Measurements from ENCODE around the gene HAAO.
"Not testable (repeated sequence)": the region's sequence is repeated elsewhere in the genome, so short reads cannot be mapped to it uniquely, and the experiment has no call there.

Gene HAAO

DNA sequence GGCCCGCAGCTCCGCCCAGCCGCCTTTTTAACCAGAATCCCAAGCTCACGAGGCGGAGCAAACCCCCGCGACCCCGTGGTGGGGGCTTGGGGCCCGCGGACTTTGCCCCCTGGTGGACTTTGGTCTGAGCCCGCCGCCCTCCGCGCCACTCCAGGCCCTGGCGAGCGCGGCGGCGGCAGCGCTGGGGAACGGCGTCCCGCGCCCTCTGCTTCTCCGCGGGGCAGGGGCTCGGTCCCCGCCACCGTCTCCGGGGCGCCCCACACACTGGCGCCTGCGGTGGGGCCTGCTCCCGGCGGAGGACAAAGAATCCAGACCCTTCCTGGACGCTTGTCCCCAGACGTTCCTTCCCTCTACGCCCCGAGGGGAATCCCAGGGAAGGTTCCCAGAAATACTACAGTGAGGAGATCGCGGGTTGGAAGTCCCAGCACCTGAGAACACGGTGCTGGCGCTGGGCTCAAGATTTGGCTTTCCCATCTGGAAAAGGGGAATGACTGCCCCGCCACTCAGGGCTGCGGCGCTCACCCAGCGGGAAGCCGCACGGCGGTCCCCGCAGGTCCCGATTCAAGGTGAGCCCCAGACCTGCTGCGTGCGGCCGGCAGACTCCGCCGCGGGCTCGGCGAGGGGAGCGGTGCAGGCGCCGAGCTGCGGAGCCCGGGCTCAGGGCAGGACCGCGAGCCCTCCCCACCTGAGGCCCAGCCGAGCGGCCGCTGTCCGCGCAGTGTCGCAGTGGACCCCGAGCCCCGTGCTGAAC, at the start of gene HAAO:
Gene HAAO (minus strand): TSS at position 1 of the 751 bp plus-strand sequence. CDS start 47 bp downstream, outside the sequence.
- Histone ChIP-seq H3K9ac (ENCODE audit: low read depth in 1 of 2, low read length in 2 of 2) (peak within 1 kb of the TSS; percentile 87 to 95), H3K27ac (ENCODE audit: low read depth, low read length) (peak within 1 kb of the TSS; percentile 83), H3K36me3 (ENCODE audit: control insufficient read depth in 1 of 2, insufficient read depth in 2 of 2, low read length in 2 of 2) (peaks cover 0 to 3% of the 10 kb centered on the region in 2 donors), H3K27me3 (ENCODE audit: control insufficient read depth in 1 of 2, insufficient read depth in 2 of 2, low read length in 2 of 2) (no peaks in the 10 kb centered on the region), H3K4me1 (ENCODE audit: control insufficient read depth in 1 of 2, insufficient read depth in 2 of 2, low read length in 2 of 2) (peaks cover 25 to 35% of the 10 kb centered on the region in 2 donors), H3K9me3 (ENCODE audit: control insufficient read depth in 1 of 2, low read length in 2 of 2) (no peaks in the 10 kb centered on the region), H3K4me3 (ENCODE audit: low read depth in 1 of 2, low read length in 2 of 2) (peak within 1 kb of the TSS; percentile 83 to 84)

DNA sequence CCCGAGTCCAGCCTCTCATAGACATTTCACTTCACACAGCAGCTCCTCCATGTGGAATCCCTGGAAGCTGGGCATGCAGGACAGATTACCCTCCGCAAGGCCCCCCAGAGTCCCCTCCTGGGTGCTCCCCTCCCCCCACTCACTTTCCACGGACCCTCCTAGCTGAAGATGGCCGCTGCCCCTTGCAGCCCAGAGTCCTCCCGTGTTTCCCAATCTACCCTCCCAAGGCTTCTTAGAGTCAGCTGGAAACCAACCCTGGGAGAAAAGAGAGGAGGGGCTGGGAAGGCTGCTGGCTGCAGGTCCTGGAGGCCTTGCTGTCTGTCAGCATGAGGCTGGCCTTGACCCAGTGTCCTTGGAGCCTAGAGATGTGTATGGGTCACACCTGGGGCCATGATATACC, 49.0 kb upstream of the HAAO start:
- no peak overlapping the region for H3K27ac ChIP-seq (ENCODE audit: low read depth, low read length)
- H3K9ac ChIP-seq (ENCODE audit: low read depth in 1 of 2, low read length in 2 of 2): no peak overlapping the region
- H3K4me1 ChIP-seq (ENCODE audit: control insufficient read depth in 1 of 2, insufficient read depth in 2 of 2, low read length in 2 of 2): peaks cover 0 to 13% of the 10 kb centered on the region in 2 donors
- no peak overlapping the region for H3K4me3 ChIP-seq (ENCODE audit: low read depth in 1 of 2, low read length in 2 of 2)
- H3K27me3 ChIP-seq (ENCODE audit: control insufficient read depth in 1 of 2, insufficient read depth in 2 of 2, low read length in 2 of 2): no peaks in the 10 kb centered on the region
- H3K9me3 ChIP-seq (ENCODE audit: control insufficient read depth in 1 of 2, low read length in 2 of 2): no peaks in the 10 kb centered on the region
- no peaks in the 10 kb centered on the region for H3K36me3 ChIP-seq (ENCODE audit: control insufficient read depth in 1 of 2, insufficient read depth in 2 of 2, low read length in 2 of 2)

DNA sequence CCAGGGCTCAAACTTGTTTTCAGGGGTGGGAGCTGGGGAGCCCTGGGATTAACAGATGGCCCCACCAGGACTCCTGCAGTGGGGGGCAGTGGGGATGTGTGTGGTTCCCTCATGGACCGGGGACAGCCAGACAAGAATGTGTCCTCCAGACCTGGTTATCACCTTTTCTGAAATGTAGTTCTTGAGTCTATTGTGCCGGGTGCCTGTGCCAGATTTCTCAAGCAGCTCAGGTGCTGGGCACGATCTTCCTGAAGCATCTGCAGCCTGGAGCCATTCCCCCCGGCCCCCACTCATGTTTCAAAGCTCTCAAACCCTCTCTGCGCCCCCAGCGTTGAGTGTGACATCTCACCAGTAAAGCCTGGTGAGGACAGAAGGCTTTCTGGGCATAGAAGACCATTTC, 48.4 kb upstream of the HAAO start:
- Histone ChIP-seq H3K4me3 (ENCODE audit: low read depth in 1 of 2, low read length in 2 of 2) (no peak overlapping the region), H3K4me1 (ENCODE audit: control insufficient read depth in 1 of 2, insufficient read depth in 2 of 2, low read length in 2 of 2) (peaks cover 0 to 13% of the 10 kb centered on the region in 2 donors), H3K9ac (ENCODE audit: low read depth in 1 of 2, low read length in 2 of 2) (no peak overlapping the region), H3K9me3 (ENCODE audit: control insufficient read depth in 1 of 2, low read length in 2 of 2) (no peaks in the 10 kb centered on the region), H3K36me3 (ENCODE audit: control insufficient read depth in 1 of 2, insufficient read depth in 2 of 2, low read length in 2 of 2) (no peaks in the 10 kb centered on the region), H3K27ac (ENCODE audit: low read depth, low read length) (no peak overlapping the region), H3K27me3 (ENCODE audit: control insufficient read depth in 1 of 2, insufficient read depth in 2 of 2, low read length in 2 of 2) (no peaks in the 10 kb centered on the region)

DNA sequence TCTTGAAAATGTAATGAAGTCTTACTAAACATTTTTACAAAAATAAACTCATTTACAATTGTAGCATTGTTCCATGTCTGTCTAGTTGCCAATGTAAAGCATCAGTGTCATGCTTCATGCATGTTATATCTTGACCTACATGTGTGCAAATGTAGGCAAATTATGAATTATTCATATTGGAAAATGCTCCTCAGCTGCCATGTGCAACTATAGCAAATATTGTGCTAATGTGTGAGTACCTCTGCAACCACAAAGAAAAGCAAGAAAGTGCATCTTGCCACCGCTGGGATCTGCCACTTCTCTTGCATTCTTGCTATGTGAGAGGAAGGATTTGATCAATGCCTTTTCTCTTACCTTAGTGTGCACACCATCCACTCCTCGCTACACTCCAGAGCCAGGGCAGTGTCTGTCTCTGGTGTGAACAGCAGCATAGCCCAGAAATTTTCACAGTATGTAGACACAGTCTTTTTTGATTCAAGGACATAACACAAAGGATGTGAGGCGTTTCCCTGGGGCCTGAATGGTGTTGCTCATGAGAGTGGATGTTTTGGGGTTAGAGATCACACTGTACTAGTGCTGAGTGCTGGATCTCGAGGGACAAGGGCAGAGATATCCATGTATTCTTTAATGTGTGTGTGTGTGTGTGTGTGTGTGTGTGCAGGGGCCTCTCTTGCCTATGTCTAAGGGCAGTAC, 47.6 kb upstream of the HAAO start:
- H3K27ac ChIP-seq (ENCODE audit: low read depth, low read length): no peak overlapping the region
- peaks cover 0 to 8% of the 10 kb centered on the region in 2 donors for H3K4me1 ChIP-seq (ENCODE audit: control insufficient read depth in 1 of 2, insufficient read depth in 2 of 2, low read length in 2 of 2)
- no peak overlapping the region for H3K9ac ChIP-seq (ENCODE audit: low read depth in 1 of 2, low read length in 2 of 2)
- no peaks in the 10 kb centered on the region for H3K9me3 ChIP-seq (ENCODE audit: control insufficient read depth in 1 of 2, low read length in 2 of 2)
- H3K4me3 ChIP-seq (ENCODE audit: low read depth in 1 of 2, low read length in 2 of 2): no peak overlapping the region
- no peaks in the 10 kb centered on the region for H3K36me3 ChIP-seq (ENCODE audit: control insufficient read depth in 1 of 2, insufficient read depth in 2 of 2, low read length in 2 of 2)
- no peaks in the 10 kb centered on the region for H3K27me3 ChIP-seq (ENCODE audit: control insufficient read depth in 1 of 2, insufficient read depth in 2 of 2, low read length in 2 of 2)

DNA sequence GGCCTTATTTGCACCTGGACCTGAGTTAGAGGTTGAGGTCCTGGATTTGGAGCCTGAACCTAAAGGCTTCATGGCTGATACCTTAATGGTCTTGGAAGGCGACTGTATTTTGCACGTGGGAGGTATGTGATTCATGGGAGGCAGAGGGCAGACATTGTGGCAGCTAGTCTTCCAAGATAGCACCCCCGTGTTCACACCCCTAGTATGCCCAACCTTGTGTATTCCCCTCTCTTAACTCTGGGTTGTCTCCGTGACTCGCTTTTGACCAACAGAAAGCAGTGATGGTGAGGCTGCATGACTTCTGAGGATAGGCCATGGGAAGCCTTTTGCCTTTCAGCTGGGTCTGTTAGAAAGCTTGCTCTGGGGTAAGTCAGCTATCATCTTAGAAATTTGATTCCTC, 45.8 kb upstream of the HAAO start:
- H3K27me3 ChIP-seq (ENCODE audit: control insufficient read depth in 1 of 2, insufficient read depth in 2 of 2, low read length in 2 of 2): no peaks in the 10 kb centered on the region
- no peak overlapping the region for H3K4me3 ChIP-seq (ENCODE audit: low read depth in 1 of 2, low read length in 2 of 2)
- no peak overlapping the region for H3K27ac ChIP-seq (ENCODE audit: low read depth, low read length)
- H3K36me3 ChIP-seq (ENCODE audit: control insufficient read depth in 1 of 2, insufficient read depth in 2 of 2, low read length in 2 of 2): no peaks in the 10 kb centered on the region
- no peak overlapping the region for H3K9ac ChIP-seq (ENCODE audit: low read depth in 1 of 2, low read length in 2 of 2)
- H3K9me3 ChIP-seq (ENCODE audit: control insufficient read depth in 1 of 2, low read length in 2 of 2): no peaks in the 10 kb centered on the region
- H3K4me1 ChIP-seq (ENCODE audit: control insufficient read depth in 1 of 2, insufficient read depth in 2 of 2, low read length in 2 of 2): no peaks in the 10 kb centered on the region

DNA sequence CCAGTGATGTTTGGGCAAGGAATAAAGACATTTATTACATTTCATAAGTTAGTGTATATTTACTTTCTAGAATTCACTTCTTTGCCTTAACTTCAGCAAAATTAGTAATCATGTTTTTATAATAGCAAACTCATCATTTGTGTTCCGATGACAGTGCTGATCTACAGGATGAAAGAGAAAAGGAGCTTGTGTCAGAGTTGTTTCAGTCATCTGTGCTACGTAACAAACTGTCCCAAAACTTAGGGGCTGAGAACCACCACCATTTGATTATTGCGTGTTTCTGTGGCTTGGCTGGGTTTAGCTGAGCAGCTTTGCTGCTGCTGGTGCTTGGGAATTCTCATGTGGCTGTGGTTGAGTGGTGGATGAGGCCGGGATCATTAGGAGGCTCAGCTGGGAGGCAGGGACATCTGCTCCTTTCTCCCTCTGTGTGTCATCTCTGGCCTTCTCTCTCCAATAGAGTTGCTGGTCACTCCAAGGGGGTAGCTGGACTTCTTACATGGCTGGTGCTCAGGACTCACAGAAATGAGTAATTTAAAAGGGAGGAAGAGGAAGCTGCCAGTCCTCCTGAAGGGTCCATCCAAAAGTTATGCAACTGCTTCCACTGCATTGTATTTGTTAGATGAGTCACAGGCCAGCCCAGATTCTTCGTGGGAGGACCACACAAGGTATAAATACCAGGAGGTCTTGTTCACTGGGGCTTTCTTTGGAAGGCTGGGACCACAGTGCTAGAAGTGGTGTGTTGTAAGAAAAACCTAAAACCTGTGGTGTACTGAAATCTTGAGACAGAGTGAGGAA, 43.4 kb upstream of the HAAO start:
- Histone ChIP-seq H3K9me3 (ENCODE audit: control insufficient read depth in 1 of 2, low read length in 2 of 2) (no peaks in the 10 kb centered on the region), H3K9ac (ENCODE audit: low read depth in 1 of 2, low read length in 2 of 2) (no peak overlapping the region), H3K27ac (ENCODE audit: low read depth, low read length) (no peak overlapping the region), H3K4me1 (ENCODE audit: control insufficient read depth in 1 of 2, insufficient read depth in 2 of 2, low read length in 2 of 2) (no peaks in the 10 kb centered on the region), H3K4me3 (ENCODE audit: low read depth in 1 of 2, low read length in 2 of 2) (no peak overlapping the region), H3K27me3 (ENCODE audit: control insufficient read depth in 1 of 2, insufficient read depth in 2 of 2, low read length in 2 of 2) (no peaks in the 10 kb centered on the region), H3K36me3 (ENCODE audit: control insufficient read depth in 1 of 2, insufficient read depth in 2 of 2, low read length in 2 of 2) (no peaks in the 10 kb centered on the region)

DNA sequence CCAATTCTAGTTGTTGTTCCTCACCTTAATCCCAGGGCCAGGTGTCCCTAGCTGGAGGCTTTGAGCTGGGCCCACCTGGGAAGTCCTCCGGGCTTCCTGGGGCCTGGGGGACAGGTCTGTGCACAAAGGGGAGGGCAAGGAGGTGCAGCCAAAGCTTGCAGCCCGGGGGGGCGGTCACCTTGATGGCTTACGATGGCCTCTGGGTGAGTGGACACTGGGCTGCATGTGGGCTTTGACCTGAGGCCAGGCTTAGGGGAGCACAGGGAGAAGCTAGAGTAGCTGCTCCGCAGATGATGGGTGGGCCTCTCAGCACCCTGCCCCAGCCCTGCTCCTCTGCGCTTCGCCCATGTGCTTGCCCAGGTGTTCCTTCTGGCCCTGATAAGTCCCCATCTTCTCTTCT, 41.8 kb upstream of the HAAO start:
- H3K27me3 ChIP-seq (ENCODE audit: control insufficient read depth in 1 of 2, insufficient read depth in 2 of 2, low read length in 2 of 2): no peaks in the 10 kb centered on the region

DNA sequence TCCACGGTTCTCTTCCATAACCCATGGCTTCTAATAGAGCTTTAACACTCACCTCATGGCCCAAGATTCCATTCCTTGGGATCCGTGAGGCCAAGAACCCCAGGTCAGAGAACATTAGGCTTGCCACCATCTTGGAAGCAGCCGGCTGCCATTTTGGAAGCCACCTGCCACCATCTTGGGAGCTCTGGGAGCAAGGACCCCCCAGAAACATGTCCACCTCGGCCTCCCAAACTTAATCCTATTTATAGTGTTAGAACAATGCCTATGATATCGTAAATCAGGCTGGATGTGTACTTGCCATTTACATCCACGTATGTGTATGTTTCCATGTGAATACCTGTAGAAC, 39.9 kb upstream of the HAAO start:
- no peaks in the 10 kb centered on the region for H3K9me3 ChIP-seq (ENCODE audit: control insufficient read depth in 1 of 2, low read length in 2 of 2)
- no peak overlapping the region for H3K4me3 ChIP-seq (ENCODE audit: low read depth in 1 of 2, low read length in 2 of 2)
- H3K36me3 ChIP-seq (ENCODE audit: control insufficient read depth in 1 of 2, insufficient read depth in 2 of 2, low read length in 2 of 2): no peaks in the 10 kb centered on the region
- no peak overlapping the region for H3K9ac ChIP-seq (ENCODE audit: low read depth in 1 of 2, low read length in 2 of 2)
- peaks cover 12 to 18% of the 10 kb centered on the region in 2 donors for H3K4me1 ChIP-seq (ENCODE audit: control insufficient read depth in 1 of 2, insufficient read depth in 2 of 2, low read length in 2 of 2)
- H3K27ac ChIP-seq (ENCODE audit: low read depth, low read length): no peak overlapping the region
- no peaks in the 10 kb centered on the region for H3K27me3 ChIP-seq (ENCODE audit: control insufficient read depth in 1 of 2, insufficient read depth in 2 of 2, low read length in 2 of 2)

More for the DNA sequence above, 41.8 kb upstream of the HAAO start:
- Histone ChIP-seq H3K4me1 (ENCODE audit: control insufficient read depth in 1 of 2, insufficient read depth in 2 of 2, low read length in 2 of 2) (peaks cover 0 to under 1% of the 10 kb centered on the region in 2 donors), H3K4me3 (ENCODE audit: low read depth in 1 of 2, low read length in 2 of 2) (no peak overlapping the region), H3K9me3 (ENCODE audit: control insufficient read depth in 1 of 2, low read length in 2 of 2) (no peaks in the 10 kb centered on the region), H3K9ac (ENCODE audit: low read depth in 1 of 2, low read length in 2 of 2) (no peak overlapping the region), H3K36me3 (ENCODE audit: control insufficient read depth in 1 of 2, insufficient read depth in 2 of 2, low read length in 2 of 2) (no peaks in the 10 kb centered on the region), H3K27ac (ENCODE audit: low read depth, low read length) (no peak overlapping the region)

DNA sequence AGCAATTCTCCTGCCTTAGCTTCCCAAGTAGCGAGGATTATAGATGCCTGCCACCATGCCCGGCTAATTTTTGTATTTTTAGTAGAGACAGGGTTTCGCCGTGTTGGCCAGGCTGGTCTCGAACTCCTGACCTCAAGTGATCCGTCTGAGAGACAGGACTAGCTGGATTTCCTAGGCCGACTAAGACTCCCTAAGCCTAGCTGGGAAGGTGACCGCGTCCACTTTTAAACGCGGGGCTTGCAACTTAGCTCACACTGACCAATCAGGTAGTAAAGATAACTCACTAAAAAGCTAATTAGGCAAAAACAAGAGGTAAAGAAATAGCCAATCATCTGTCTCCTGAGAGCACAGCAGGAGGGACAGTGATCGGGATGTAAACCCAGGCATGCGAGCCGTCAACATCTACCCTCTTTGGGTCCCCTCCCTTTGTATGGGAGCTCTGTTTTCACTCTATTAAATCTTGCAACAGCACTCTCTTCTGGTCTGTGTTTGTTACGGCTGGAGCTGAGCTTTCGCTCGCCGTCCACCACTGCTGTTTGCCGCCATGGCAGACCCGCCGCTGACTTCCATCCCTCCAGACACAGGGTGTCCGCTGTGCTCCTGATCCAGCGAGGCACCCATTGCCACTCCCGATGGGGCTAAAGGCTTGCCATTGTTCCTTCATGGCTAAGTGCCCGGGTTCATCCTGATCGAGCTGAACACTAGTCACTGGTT, 39.3 kb upstream of the HAAO start:
- H3K4me1 ChIP-seq (ENCODE audit: control insufficient read depth in 1 of 2, insufficient read depth in 2 of 2, low read length in 2 of 2): peaks cover 13 to 18% of the 10 kb centered on the region in 2 donors
- not testable (repeated sequence) for H3K36me3 ChIP-seq (ENCODE audit: control insufficient read depth in 1 of 2, insufficient read depth in 2 of 2, low read length in 2 of 2); H3K27me3 ChIP-seq (ENCODE audit: control insufficient read depth in 1 of 2, insufficient read depth in 2 of 2, low read length in 2 of 2); H3K9ac ChIP-seq (ENCODE audit: low read depth in 1 of 2, low read length in 2 of 2); H3K9me3 ChIP-seq (ENCODE audit: control insufficient read depth in 1 of 2, low read length in 2 of 2); H3K4me3 ChIP-seq (ENCODE audit: low read depth in 1 of 2, low read length in 2 of 2); H3K27ac ChIP-seq (ENCODE audit: low read depth, low read length)
